Left cardiac atrium (tissue), 4 donors: ENCODE measurements around the gene SPATA20. TPM values are rescaled to one million over a fixed set of nuclear protein-coding genes. Genes with fewer than 3 reads are reported as not detected.
A peak's percentile ranks its signal among the peaks of the same experiment; 100 is the strongest.

Experiments used
- ATAC-seq, 2 donors: fragments of 200-7000 bp; cut with Tn5 transposase; one replicate each; pipeline ENCODE4 v1.9.1; 2020; ENCODE audit warnings: mild to moderate bottlenecking in 2 of 2, moderate library complexity in 2 of 2
- DNase-seq: peaks from one replicate; pipeline ENCODE4 v3.0.0-alpha.2; 2020
- intact Hi-C, 2 donors: fragments of 100-400 bp; cut with DNase I; formaldehyde crosslinking; loops; one replicate each; pipeline versions ENCODE4 v1.14.1 to v1.15.1; 2022 to 2023
- total RNA-seq, 2 donors: library from RNA; stranded (reverse); fragmentation: NEBNext Ultra II Directional; extraction: Animal tissue kit (Norgen Biotek cat#: 25700); gene quantifications; one replicate each; pipeline ENCODE4 v1.2.1, GENCODE V29; 2021
- donor health status: DM: no; HTN: yes; CAD: no.
- donor health status: DM: no; HTN: yes; CAD: no; lungs with severe emphysema.
- donor health status: DM: yes; HTN: yes; CAD: no.
- donor health status: Dilated cardiomyopathy.

SPATA20 gene
- total RNA-seq, 2 donors from 2014 or later = 41.0 to 41.1 TPM

DNA sequence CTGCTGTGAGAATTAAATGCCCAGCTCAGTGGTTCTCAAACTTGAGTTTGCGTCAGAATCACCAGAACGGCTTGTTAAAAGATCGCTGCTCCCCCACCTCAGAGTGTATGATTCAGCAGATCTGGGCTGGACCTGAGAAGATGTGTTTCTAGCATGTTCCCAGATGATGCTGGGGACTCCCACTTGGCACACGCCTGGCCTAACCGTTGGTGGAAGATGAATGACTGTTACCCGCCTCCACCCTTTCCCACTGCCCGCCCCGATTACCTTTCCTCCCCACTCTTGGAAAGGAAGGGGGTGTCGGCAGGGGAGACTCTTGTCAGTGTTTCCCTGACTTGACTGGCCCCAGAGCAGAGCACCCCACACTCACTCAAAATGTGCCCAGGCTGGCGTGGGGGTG, 58.5 kb downstream of the SPATA20 start:
- ATAC-seq (peak in 1 of 2 donors; percentile 41), DNase-seq (no peak)
- intact Hi-C loops = no loop called here

Other genes with a start within 250 kb of the SPATA20 start
- gene XYLT2, start 201.0 kb upstream of the SPATA20 start, total RNA-seq = 10 to 100 TPM; 13.6 to 17.3 TPM
- gene MRPL27, start 174.0 kb upstream of the SPATA20 start, total RNA-seq = 10 to 100 TPM; 68.6 to 78.5 TPM
- 1 to 10 TPM in 1 of 2 donors, under 1 TPM in 1; 0.24 to 1.3 TPM for gene EME1, start 173.9 kb upstream of the SPATA20 start, total RNA-seq
- 10 to 100 TPM; 35.3 to 70.5 TPM for gene LRRC59, start 149.7 kb upstream of the SPATA20 start, total RNA-seq
- gene ACSF2, start 121.0 kb upstream of the SPATA20 start, total RNA-seq = 10 to 100 TPM; 64.8 to 66.4 TPM
- 1 to 10 TPM in 1 of 2 donors, under 1 TPM in 1; 0.37 to 1.1 TPM for gene CHAD, start 78.3 kb upstream of the SPATA20 start, total RNA-seq
- gene RSAD1, start 68.3 kb upstream of the SPATA20 start, total RNA-seq = 10 to 100 TPM; 31.6 to 38.8 TPM
- under 1 TPM; 0.39 to 0.59 TPM for gene MYCBPAP, start 38.7 kb upstream of the SPATA20 start, total RNA-seq
- gene EPN3, start 14.4 kb upstream of the SPATA20 start, total RNA-seq = 10 to 100 TPM in 1 of 2 donors, 1 to 10 TPM in 1; 7.0 to 16.1 TPM
- 1 to 10 TPM; 5.7 to 6.9 TPM for gene CACNA1G, start 13.5 kb downstream of the SPATA20 start, total RNA-seq
- gene ABCC3, start 87.7 kb downstream of the SPATA20 start, total RNA-seq = 1 to 10 TPM; 1.4 to 5.2 TPM
- 10 to 100 TPM; 43.8 to 45.4 TPM for gene ANKRD40, start 160.7 kb downstream of the SPATA20 start, total RNA-seq
- gene LUC7L3, start 172.4 kb downstream of the SPATA20 start, total RNA-seq = 10 to 100 TPM; 49.4 to 66.9 TPM
- gene ANKRD40CL, start 220.3 kb downstream of the SPATA20 start, total RNA-seq = not detected